Measurements from ENCODE around the gene NPS. TPM values are rescaled to one million over a fixed set of nuclear protein-coding genes. Genes with fewer than 3 reads are reported as not detected.

Gene NPS
- total RNA-seq, 1 experiment from 2014 or later: not detected

DNA sequence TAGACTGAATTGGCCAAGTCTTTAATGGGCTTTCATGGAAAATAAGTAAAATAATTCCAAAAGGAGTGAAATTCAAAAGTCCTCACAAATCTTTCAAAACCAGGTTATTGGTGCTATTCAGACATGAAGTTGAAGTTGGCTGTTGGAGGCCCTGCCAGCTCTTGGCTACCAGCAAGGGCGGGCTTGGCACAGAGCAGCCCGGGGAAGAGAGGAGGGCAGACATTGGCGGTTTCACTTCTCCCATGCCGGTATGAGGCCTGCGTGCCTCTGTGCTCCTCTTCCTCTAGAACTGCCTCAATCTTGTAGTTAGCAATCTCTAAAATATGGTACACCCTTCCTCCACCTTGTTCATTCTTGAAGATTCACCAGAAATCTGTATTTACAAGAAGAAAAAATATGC is 16.4 kb upstream of the NPS start:
- Mint-ChIP-seq H3K4me3 (no peak overlapping the region), H3K9me3 (peaks cover 8% of the 10 kb centered on the region; the same call in 1 of the 2 replicates), H3K36me3 (no peaks in the 10 kb centered on the region), H3K27ac (no peak overlapping the region), H3K27me3 (ENCODE audit: low read depth) (no peaks in the 10 kb centered on the region; the same call in none of the 2 replicates), H3K4me1 (peaks cover 6% of the 10 kb centered on the region; the same call in 1 of the 2 replicates)
- DNase-seq (ENCODE audit: low spot score) (no peak), ATAC-seq (no peak)
- ChIA-PET POLR2A (no interaction called here), CTCF (no interaction called here)
- no peak for TF ChIP-seq IRF1 (CRISPR knock-in tag; IDR thresholded peaks at IDR 0.05)
- no peak for TF ChIP-seq FOXP1 (CRISPR knock-in tag; IDR thresholded peaks at IDR 0.05; ENCODE audit: borderline replicate concordance)
- TF ChIP-seq, protein P1, sequence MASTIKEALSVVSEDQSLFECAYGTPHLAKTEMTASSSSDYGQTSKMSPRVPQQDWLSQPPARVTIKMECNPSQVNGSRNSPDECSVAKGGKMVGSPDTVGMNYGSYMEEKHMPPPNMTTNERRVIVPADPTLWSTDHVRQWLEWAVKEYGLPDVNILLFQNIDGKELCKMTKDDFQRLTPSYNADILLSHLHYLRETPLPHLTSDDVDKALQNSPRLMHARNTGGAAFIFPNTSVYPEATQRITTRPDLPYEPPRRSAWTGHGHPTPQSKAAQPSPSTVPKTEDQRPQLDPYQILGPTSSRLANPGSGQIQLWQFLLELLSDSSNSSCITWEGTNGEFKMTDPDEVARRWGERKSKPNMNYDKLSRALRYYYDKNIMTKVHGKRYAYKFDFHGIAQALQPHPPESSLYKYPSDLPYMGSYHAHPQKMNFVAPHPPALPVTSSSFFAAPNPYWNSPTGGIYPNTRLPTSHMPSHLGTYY (CRISPR knock-in tag; IDR thresholded peaks at IDR 0.05): no peak
- no peak for TF ChIP-seq TP53 (CRISPR knock-in tag; IDR thresholded peaks at IDR 0.05)
- TF ChIP-seq, protein P2, sequence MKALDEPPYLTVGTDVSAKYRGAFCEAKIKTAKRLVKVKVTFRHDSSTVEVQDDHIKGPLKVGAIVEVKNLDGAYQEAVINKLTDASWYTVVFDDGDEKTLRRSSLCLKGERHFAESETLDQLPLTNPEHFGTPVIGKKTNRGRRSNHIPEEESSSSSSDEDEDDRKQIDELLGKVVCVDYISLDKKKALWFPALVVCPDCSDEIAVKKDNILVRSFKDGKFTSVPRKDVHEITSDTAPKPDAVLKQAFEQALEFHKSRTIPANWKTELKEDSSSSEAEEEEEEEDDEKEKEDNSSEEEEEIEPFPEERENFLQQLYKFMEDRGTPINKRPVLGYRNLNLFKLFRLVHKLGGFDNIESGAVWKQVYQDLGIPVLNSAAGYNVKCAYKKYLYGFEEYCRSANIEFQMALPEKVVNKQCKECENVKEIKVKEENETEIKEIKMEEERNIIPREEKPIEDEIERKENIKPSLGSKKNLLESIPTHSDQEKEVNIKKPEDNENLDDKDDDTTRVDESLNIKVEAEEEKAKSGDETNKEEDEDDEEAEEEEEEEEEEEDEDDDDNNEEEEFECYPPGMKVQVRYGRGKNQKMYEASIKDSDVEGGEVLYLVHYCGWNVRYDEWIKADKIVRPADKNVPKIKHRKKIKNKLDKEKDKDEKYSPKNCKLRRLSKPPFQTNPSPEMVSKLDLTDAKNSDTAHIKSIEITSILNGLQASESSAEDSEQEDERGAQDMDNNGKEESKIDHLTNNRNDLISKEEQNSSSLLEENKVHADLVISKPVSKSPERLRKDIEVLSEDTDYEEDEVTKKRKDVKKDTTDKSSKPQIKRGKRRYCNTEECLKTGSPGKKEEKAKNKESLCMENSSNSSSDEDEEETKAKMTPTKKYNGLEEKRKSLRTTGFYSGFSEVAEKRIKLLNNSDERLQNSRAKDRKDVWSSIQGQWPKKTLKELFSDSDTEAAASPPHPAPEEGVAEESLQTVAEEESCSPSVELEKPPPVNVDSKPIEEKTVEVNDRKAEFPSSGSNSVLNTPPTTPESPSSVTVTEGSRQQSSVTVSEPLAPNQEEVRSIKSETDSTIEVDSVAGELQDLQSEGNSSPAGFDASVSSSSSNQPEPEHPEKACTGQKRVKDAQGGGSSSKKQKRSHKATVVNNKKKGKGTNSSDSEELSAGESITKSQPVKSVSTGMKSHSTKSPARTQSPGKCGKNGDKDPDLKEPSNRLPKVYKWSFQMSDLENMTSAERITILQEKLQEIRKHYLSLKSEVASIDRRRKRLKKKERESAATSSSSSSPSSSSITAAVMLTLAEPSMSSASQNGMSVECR (CRISPR knock-in tag; IDR thresholded peaks at IDR 0.05; ENCODE audit: borderline replicate concordance): no peak
- TF ChIP-seq SMAD4 (CRISPR knock-in tag; IDR thresholded peaks at IDR 0.05): no peak
- TF ChIP-seq RORB (CRISPR knock-in tag; IDR thresholded peaks at IDR 0.05): no peak
- TF ChIP-seq ESRRA (CRISPR knock-in tag; IDR thresholded peaks at IDR 0.05; ENCODE audit: borderline replicate concordance): no peak
- no peak for TF ChIP-seq ATF6 (CRISPR knock-in tag; IDR thresholded peaks at IDR 0.05)
- no peak for TF ChIP-seq NR1H2 (CRISPR knock-in tag; IDR thresholded peaks at IDR 0.05)

- TF ChIP-seq, protein P3, sequence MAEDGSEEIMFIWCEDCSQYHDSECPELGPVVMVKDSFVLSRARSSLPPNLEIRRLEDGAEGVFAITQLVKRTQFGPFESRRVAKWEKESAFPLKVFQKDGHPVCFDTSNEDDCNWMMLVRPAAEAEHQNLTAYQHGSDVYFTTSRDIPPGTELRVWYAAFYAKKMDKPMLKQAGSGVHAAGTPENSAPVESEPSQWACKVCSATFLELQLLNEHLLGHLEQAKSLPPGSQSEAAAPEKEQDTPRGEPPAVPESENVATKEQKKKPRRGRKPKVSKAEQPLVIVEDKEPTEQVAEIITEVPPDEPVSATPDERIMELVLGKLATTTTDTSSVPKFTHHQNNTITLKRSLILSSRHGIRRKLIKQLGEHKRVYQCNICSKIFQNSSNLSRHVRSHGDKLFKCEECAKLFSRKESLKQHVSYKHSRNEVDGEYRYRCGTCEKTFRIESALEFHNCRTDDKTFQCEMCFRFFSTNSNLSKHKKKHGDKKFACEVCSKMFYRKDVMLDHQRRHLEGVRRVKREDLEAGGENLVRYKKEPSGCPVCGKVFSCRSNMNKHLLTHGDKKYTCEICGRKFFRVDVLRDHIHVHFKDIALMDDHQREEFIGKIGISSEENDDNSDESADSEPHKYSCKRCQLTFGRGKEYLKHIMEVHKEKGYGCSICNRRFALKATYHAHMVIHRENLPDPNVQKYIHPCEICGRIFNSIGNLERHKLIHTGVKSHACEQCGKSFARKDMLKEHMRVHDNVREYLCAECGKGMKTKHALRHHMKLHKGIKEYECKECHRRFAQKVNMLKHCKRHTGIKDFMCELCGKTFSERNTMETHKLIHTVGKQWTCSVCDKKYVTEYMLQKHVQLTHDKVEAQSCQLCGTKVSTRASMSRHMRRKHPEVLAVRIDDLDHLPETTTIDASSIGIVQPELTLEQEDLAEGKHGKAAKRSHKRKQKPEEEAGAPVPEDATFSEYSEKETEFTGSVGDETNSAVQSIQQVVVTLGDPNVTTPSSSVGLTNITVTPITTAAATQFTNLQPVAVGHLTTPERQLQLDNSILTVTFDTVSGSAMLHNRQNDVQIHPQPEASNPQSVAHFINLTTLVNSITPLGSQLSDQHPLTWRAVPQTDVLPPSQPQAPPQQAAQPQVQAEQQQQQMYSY (CRISPR knock-in tag; IDR thresholded peaks at IDR 0.05): no peak
- TF ChIP-seq ZNF317 (CRISPR knock-in tag; IDR thresholded peaks at IDR 0.05; ENCODE audit: borderline replicate concordance, low read depth): no peak
- DNase-seq (ENCODE audit: low spot score): no peak
Measured at GRCh38 chr10:127534074-127534473, 15.0 kb upstream of the NPS start.

More at GRCh38 chr10:127534074-127534473, 15.0 kb upstream of the NPS start:
- Mint-ChIP-seq H3K27me3 (ENCODE audit: low read depth) (no peaks in the 10 kb centered on the region; the same call in 1 of the 2 replicates), H3K4me1 (no peaks in the 10 kb centered on the region), H3K4me3 (no peak overlapping the region), H3K9me3 (peaks cover 8% of the 10 kb centered on the region; the same call in 1 of the 2 replicates), H3K36me3 (no peaks in the 10 kb centered on the region), H3K27ac (no peak overlapping the region)
- ATAC-seq: no peak
- ChIA-PET POLR2A (no interaction called here), CTCF (no interaction called here)

Data from WTC11 (cell line).